CD4-positive, alpha-beta T cell treated with Interleukin-1 beta for 1 hour (primary cell): ENCODE measurements around the gene SLC2A5.
"Not testable (repeated sequence)": the region's sequence is repeated elsewhere in the genome, so short reads cannot be mapped to it uniquely, and the experiment has no call there.

Experiments used
- DNase-seq, 2 donors: peaks; one replicate each; pipeline ENCODE4 v3.0.0-alpha.2; 2020 to 2022

Gene SLC2A5

GRCh38 chr1:9004700-9005394, 64.6 kb downstream of the SLC2A5 start:
- DNase-seq = peak; percentile 74 to 75

- DNase-seq = no peak
These were observed 65.3 kb downstream of the SLC2A5 start for GRCh38 chr1:9004031-9004699.

DNA sequence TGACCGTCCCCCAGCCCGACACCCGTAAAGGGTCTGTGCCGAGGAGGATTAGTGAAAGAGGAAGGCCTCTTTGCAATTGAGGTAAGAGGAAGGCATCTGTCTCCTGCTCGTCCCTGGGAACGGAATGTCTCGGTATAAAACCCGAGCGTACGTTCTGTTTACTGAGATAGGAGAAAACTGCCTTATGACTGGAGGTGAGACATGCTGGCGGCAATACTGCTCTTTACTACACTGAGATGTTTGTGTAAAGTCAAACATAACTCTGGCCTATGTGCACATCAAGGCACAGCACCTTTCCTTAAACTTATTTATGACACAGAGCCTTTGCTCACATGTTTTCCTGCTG, 67.2 kb downstream of the SLC2A5 start:
- DNase-seq = not testable (repeated sequence)

GRCh38 chr1:9001534-9002214, 67.8 kb downstream of the SLC2A5 start:
- not testable (repeated sequence) for DNase-seq

- DNase-seq = not testable (repeated sequence)
These were observed 75.3 kb downstream of the SLC2A5 start for GRCh38 chr1:8993962-8994675.

DNA sequence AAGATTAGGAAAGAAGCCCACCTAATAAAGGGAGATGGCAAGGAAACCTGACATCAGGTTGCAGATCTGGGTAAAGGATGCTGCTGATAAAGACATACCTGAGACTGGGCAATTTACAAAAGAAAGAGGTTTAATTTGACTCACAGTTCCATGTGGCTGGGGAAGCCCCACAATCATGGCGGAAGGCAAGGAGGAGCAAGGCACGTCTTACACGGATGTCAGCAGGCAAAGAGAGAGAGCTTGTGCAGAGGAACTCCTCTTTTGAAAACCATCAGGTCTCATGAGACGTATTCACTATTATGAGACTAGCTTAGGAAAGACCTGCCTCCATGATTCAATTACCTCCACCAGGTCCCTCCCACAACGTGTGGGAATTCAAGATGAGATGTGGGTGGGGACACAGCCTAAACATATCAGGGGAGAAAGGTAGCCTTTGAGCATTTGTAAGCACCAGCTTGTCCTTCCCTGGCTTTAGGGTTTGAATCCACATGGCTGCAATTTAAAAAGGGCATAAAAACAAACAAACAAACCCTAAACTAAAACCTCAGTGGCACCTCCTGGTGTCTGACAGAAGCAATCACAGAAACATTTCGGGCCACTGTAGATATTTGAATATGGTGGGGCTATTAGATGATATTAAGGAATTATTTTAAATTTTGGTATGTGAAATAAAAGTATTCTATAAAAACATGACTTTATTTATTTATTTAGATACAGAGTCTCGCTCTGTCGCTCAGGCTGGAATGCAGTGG, 76.3 kb downstream of the SLC2A5 start:
- no peak for DNase-seq

DNA sequence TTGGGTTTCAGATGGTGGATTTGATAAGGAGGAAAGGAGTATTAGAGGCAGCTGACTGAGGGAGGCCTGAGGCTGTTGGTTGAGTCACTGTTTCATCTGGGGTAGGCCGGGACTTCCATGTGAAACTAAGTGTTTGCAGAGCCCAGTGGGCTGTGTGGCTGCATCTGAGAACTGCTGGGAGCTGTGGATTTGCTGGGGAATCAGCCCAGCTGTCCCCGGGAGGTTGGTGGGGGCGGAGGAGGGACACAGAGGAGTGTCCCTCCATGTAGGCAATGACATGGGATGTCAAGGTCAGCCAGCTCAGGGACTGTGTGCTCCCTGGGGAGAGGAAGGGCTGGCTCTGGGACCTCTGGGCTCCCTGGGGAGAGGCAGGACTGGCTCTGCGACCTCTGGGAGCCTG, 79.6 kb downstream of the SLC2A5 start:
- DNase-seq = no peak

DNA sequence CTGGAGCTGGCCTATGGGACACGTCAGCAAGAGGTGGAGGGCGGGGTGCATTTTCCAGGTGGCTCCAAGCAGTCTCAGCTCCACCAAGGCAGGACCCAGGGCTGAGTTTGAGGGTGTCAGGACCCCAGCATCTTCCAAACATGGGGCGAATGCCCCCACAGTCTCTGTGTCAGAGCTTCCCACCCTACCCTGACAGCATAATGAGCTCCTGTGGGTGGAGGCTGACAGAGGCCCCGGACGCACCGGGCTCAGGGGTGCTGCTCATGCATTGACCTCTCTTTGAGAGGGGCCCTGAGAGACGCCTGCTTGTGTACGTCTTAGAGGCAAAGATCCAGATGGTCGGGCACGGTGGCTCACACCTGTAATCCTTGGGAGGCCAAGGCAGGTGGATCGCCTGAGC, 80.4 kb downstream of the SLC2A5 start:
- DNase-seq = no peak

DNA sequence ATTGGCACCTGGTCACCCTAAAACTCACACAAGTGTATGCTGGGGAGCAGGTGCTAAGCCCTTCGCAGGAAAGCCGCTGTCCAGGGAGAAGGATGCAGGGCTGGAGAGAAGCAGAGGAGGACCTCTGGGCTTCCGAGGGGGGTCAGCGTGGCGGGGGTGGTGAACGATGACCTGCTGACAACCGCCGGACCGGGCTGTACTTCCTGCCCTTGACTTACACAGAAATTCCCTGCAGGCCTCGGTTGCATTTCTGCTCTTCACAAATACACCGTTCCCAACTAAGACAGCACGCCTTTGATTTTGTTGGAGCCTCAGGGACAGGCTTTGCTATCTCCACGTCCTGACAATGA, 80.8 kb downstream of the SLC2A5 start:
- no peak for DNase-seq

DNA sequence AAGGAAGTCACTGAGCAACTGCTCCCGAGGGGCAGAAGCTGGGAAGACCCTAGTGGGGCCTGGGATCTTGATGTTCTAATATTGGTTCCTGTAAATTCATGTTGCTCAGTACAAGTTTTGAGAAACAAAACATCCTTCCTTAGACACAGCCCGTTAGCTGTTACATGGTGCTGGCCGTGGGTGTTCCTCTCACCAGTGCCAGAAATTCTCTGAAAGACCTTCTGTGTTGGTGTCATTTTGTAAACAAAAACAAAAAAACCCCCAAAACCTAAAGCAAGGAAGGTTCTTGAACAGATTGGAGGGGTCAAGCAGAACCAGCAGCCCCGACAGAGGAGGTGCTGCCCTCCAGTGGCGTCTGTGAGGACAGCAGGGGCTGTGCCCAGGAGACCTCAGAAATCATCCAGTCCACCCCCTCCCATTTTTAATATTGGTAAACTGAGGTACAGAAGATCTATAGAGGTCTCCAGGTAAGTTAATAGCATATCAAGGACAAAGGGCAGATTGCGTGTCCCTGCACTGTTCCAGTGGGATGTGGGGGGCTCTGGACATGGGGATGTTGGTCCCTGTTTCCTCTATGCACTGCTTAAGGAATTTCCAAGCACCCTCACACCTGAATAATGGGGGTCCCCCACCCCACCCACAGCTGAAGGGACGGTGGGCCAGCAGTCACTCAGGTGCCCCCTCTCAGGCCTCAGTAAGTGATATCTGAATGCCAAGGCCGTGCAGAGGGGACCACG, 81.4 kb downstream of the SLC2A5 start:
- peak; percentile 59 to 69 for DNase-seq

- no peak for DNase-seq
These were observed 82.6 kb downstream of the SLC2A5 start for GRCh38 chr1:8986814-8987190.

DNA sequence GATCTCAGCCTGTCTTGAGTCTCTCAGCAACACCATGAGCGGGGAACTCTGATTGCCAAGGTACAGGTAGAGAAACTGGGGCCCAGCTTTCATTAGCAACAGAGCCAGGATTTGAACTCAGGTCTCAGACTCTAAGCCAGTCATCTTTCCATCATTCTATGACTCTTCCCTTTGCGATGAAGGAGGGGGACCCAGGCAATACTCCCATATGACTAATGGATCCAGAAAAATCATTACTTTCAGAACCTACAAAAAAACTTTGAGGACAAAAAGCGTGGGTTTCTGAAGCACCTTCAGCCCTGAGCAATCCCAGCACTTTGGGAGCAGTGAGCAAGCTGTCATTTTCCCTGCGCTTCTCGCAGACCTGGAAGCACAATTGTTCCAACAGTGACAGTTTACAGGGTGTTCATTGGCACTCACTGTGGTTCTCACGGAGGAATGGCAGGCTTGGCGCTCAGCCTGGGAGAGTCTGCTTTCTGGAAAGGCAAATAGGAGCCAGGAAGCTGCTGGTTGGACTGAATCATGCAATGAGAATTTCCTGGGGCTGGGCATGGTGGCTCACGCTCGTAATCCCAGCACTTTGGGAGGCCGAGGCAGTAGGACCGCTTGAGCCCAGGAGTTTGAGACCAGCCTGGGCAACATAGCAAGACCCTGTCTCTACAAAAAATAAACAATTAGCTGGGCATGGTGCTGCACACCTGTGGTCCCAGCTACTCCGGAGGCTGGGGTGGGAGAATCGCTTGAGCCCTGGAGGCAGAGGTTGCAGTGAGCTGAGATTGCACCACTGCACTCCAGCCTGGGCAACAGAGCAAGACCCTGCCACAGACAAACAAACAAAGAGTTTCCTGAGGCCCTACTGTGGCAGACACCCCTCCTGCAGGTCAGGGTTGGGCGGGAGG, 83.3 kb downstream of the SLC2A5 start:
- no peak for DNase-seq
